GM18909 (cell line): Measurements from ENCODE around the gene METTL16.
"Not testable (repeated sequence)": the region's sequence is repeated elsewhere in the genome, so short reads cannot be mapped to it uniquely, and the experiment has no call there.

Experiments
- ATAC-seq: cut with Tn5 transposase; IDR thresholded peaks from one replicate; pipeline ENCODE4 v1.9.1; 2021; ENCODE audit warnings: mild to moderate bottlenecking; ENCODE audit not compliant: unreplicated experiment, poor library complexity

The METTL16 gene

GRCh38 chr17:2507015-2507414, 4.7 kb downstream of the METTL16 start:
- ATAC-seq, result not testable (repeated sequence)

- no peak for ATAC-seq
Measured at GRCh38 chr17:2503627-2504026, 8.1 kb downstream of the METTL16 start.

- no peak for ATAC-seq
Measured at GRCh38 chr17:2502871-2503580, 8.7 kb downstream of the METTL16 start.

GRCh38 chr17:2500446-2500845, 11.2 kb downstream of the METTL16 start:
- ATAC-seq, result no peak

- ATAC-seq, result not testable (repeated sequence)
Measured at GRCh38 chr17:2489286-2489685, 22.4 kb downstream of the METTL16 start.

GRCh38 chr17:2487306-2487705, 24.4 kb downstream of the METTL16 start:
- ATAC-seq, result no peak

GRCh38 chr17:2486709-2487108, 25.0 kb downstream of the METTL16 start:
- not testable (repeated sequence) for ATAC-seq

- ATAC-seq, result no peak
Measured at GRCh38 chr17:2485970-2486369, 25.7 kb downstream of the METTL16 start.

GRCh38 chr17:2485543-2485942, 26.1 kb downstream of the METTL16 start:
- ATAC-seq, result no peak

- ATAC-seq, result no peak
Measured at GRCh38 chr17:2484876-2485275, 26.8 kb downstream of the METTL16 start.

GRCh38 chr17:2483084-2483483, 28.6 kb downstream of the METTL16 start:
- ATAC-seq, result no peak

GRCh38 chr17:2482218-2482617, 29.5 kb downstream of the METTL16 start:
- ATAC-seq, result no peak

- ATAC-seq, result no peak
Measured at GRCh38 chr17:2481760-2482159, 29.9 kb downstream of the METTL16 start.

GRCh38 chr17:2478458-2478857, 33.2 kb downstream of the METTL16 start:
- ATAC-seq, result no peak

GRCh38 chr17:2475056-2475455, 36.6 kb downstream of the METTL16 start:
- no peak for ATAC-seq

- ATAC-seq, result no peak
Measured at GRCh38 chr17:2474371-2474770, 37.3 kb downstream of the METTL16 start.

GRCh38 chr17:2468270-2468669, 43.4 kb downstream of the METTL16 start:
- ATAC-seq, result no peak

- no peak for ATAC-seq
Measured at GRCh38 chr17:2466931-2467330, 44.8 kb downstream of the METTL16 start.

- ATAC-seq, result no peak
Measured at GRCh38 chr17:2462481-2462880, 49.2 kb downstream of the METTL16 start.

GRCh38 chr17:2459917-2460271, 51.8 kb downstream of the METTL16 start:
- ATAC-seq, result no peak

GRCh38 chr17:2457913-2458312, 53.8 kb downstream of the METTL16 start:
- no peak for ATAC-seq

- no peak for ATAC-seq
Measured at GRCh38 chr17:2456475-2456874, 55.2 kb downstream of the METTL16 start.

- no peak for ATAC-seq
Measured at GRCh38 chr17:2455956-2456355, 55.7 kb downstream of the METTL16 start.
